Tibial nerve (tissue), 4 donors: ENCODE measurements around the gene TBX1.

Source experiments
- CTCF ChIP-seq, 5 experiments: fragments of 200-600 bp in 3 of 5; fragments of 450-650 bp in 2 of 5; sonication (generic) in 3 of 5; IDR thresholded peaks; one replicate each; pipeline ENCODE4 v1.5.1; 2016 to 2019; ENCODE audit warnings: antibody characterized with exemption in 5 of 5, mild to moderate bottlenecking in 3 of 5, moderate library complexity in 2 of 5
- EP300 ChIP-seq, 2 donors: sonication (generic); formaldehyde crosslinking; IDR thresholded peaks; one replicate each; pipeline ENCODE4 v1.6.1; 2017; ENCODE audit warnings: antibody characterized with exemption in 2 of 2, mild to moderate bottlenecking in 1 of 2
- POLR2A ChIP-seq, 2 donors: fragments of 450-650 bp; IDR thresholded peaks; one replicate each; pipeline ENCODE4 v1.6.1; 2017; ENCODE audit warnings: antibody characterized with exemption in 2 of 2, mild to moderate bottlenecking in 2 of 2, moderate library complexity in 2 of 2

GRCh38 chr22:19802001-19802893, 41.7 kb downstream of the TBX1 start:
- no peak for TF ChIP-seq CTCF (IDR thresholded peaks at IDR 0.05)
- no peak for TF ChIP-seq POLR2A (IDR thresholded peaks at IDR 0.05)
- no peak for TF ChIP-seq EP300 (IDR thresholded peaks at IDR 0.05)
